Activated naive CD4-positive, alpha-beta T cell treated with anti-CD3 and anti-CD28 coated beads for 36 hours (primary cell): ENCODE measurements around the gene RELN. TPM values are rescaled to one million over a fixed set of nuclear protein-coding genes. Genes with fewer than 3 reads are reported as not detected.
"Not testable (repeated sequence)": the region's sequence is repeated elsewhere in the genome, so short reads cannot be mapped to it uniquely, and the experiment has no call there.

Source experiments
- CTCF ChIA-PET: fragments of 350-600 bp; sonication (Branson Sonifier 250); formaldehyde crosslinking; loops from one replicate; lab custom pipeline; 2021; ENCODE audit warnings: antibody characterized with exemption; lab: Charles Lee
- DNase-seq: peaks from one replicate; pipeline ENCODE4 v3.0.0-alpha.2; 2020
- H3K27ac Mint-ChIP-seq: one replicate; pipeline ENCODE4 v1.8.0; 2021; ENCODE audit warnings: mild to moderate bottlenecking, mixed read lengths
- H3K27me3 Mint-ChIP-seq: one replicate; pipeline ENCODE4 v1.8.0; 2021; ENCODE audit warnings: low read depth, mixed read lengths
- H3K36me3 Mint-ChIP-seq: one replicate; pipeline ENCODE4 v1.8.0; 2021; ENCODE audit warnings: low read depth, mixed read lengths
- H3K4me1 Mint-ChIP-seq: one replicate; pipeline ENCODE4 v1.8.0; 2021; ENCODE audit warnings: low read depth, mixed read lengths
- H3K4me3 Mint-ChIP-seq: one replicate; pipeline ENCODE4 v1.8.0; 2021; ENCODE audit warnings: mild to moderate bottlenecking, moderate library complexity, mixed read lengths
- H3K9me3 Mint-ChIP-seq: one replicate; pipeline ENCODE4 v1.8.0; 2021; ENCODE audit warnings: mixed read lengths
- intact Hi-C: fragments of 100-400 bp; cut with micrococcal nuclease; formaldehyde crosslinking; loops from one replicate; pipeline ENCODE4 v1.15.1; 2023
- total RNA-seq, 2 experiments: library from RNA; stranded (reverse); gene quantifications; one replicate each; pipeline ENCODE4 v1.2.3, GENCODE V29; 2021

RELN gene
- total RNA-seq, 2 experiments from 2014 or later, result not detected

- no peak for DNase-seq
- intact Hi-C loops, result no loop called here
- Mint-ChIP-seq H3K36me3 (no peaks in the 10 kb centered on the region), H3K4me1 (no peaks in the 10 kb centered on the region), H3K4me3 (no peak overlapping the region), H3K27ac (no peak overlapping the region), H3K9me3 (no peaks in the 10 kb centered on the region), H3K27me3 (peaks cover 10% of the 10 kb centered on the region)
- CTCF ChIA-PET, result no interaction called here
Measured at GRCh38 chr7:103902917-103903316, 86.5 kb downstream of the RELN start.

DNA sequence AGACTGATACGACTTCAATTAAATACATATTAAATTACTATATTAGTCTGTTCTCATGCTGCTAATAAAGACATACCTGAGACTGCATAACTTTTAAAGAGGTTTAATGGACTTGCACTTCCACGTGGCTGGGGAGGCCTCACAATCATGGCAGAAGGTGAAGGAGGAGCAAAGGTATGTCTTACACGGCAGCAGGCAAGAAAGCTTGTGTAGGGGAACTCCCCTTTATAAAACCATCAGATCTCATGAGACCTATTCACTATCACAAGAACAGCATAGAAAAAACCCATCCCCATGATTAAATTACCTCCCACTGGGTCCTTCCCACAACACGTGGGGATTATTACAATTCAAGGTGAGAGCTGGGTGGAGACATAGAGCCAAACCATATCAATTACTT lies 92.6 kb downstream of the RELN start:
- H3K27ac Mint-ChIP-seq, H3K36me3 Mint-ChIP-seq, intact Hi-C loops, H3K9me3 Mint-ChIP-seq, H3K4me3 Mint-ChIP-seq, H3K4me1 Mint-ChIP-seq, DNase-seq, H3K27me3 Mint-ChIP-seq, CTCF ChIA-PET: not testable (repeated sequence)

DNA sequence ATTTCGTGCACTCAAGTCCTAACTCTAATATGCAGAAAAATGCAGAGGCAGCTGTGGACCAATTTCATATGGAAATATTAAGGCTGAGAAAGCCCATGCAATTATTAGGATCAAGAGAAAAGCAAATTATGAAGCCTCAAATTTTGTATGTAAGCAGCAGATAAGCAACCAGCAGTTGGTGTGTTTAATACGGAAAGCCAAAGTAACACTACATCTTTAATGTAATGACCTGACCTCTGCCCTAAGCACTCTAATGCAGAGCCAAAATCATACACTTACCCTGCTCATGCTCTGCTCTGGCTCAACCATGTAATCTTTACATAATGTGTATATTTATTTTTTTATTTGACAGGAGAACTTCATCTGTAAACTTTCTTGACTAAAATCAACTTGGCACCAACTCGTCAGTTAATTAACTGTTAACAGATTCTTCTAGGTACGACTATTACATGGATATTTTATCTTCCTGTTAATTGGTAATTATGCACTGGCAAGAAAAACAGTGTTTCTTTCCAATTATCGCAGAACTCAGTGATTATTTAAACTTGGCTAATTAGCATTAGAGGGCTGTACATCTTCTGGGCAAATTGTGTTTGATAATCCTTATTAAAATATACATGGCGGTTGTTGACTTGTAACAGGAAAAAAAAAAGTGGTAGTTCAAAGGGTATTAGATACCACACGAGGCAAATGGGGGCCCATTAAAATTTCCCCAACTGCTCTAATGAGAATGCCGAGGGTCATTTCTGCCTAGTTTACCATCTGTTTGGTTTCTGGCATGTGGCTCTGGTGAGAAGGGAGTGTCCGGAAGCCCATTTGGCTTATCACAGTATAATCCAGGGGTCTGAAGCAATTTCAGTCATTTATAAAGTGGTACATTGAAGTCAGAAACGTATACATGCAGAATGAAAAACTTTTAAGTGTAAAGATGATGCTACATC lies 94.5 kb downstream of the RELN start:
- no peaks in the 10 kb centered on the region for H3K9me3 Mint-ChIP-seq
- H3K27ac Mint-ChIP-seq, result no peak overlapping the region
- CTCF ChIA-PET, result no interaction called here
- no peaks in the 10 kb centered on the region for H3K36me3 Mint-ChIP-seq
- no peak for DNase-seq
- no peak overlapping the region for H3K4me3 Mint-ChIP-seq
- no peaks in the 10 kb centered on the region for H3K4me1 Mint-ChIP-seq
- peaks cover 5% of the 10 kb centered on the region for H3K27me3 Mint-ChIP-seq
- intact Hi-C loops, result no loop called here

DNA sequence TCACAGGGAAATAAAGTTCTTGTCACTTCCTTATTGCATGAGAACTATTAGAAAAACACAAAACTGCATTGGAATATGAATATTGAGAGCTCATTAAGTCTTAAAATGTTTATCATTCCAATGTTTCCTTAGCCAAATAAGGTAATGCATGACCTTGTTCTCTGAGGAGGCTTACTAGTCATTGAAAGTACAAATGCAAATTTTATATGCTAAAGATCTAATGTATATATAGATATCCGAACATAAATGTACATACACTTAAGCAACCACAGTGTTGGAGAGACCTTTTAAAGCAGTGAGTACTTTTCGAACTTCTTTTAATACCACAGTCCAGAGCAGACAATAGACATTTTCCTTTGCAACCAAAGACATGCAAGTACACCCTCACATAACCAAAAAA lies 96.1 kb downstream of the RELN start:
- Mint-ChIP-seq H3K4me3 (no peak overlapping the region), H3K4me1 (no peaks in the 10 kb centered on the region), H3K27ac (no peak overlapping the region), H3K27me3 (peaks cover 2% of the 10 kb centered on the region), H3K36me3 (no peaks in the 10 kb centered on the region), H3K9me3 (no peaks in the 10 kb centered on the region)
- CTCF ChIA-PET, result no interaction called here
- intact Hi-C loops, result no loop called here
- no peak for DNase-seq

GRCh38 chr7:103889451-103889850 lies 100.0 kb downstream of the RELN start:
- peaks cover 6% of the 10 kb centered on the region for H3K9me3 Mint-ChIP-seq
- H3K27ac Mint-ChIP-seq, result no peak overlapping the region
- no peak for DNase-seq
- H3K36me3 Mint-ChIP-seq, result no peaks in the 10 kb centered on the region
- CTCF ChIA-PET, result no interaction called here
- no peak overlapping the region for H3K4me3 Mint-ChIP-seq
- H3K4me1 Mint-ChIP-seq, result no peaks in the 10 kb centered on the region
- H3K27me3 Mint-ChIP-seq, result no peaks in the 10 kb centered on the region
- intact Hi-C loops, result no loop called here

GRCh38 chr7:103888603-103889153 lies 100.8 kb downstream of the RELN start:
- intact Hi-C loops, result no loop called here
- Mint-ChIP-seq H3K27ac (no peak overlapping the region), H3K36me3 (no peaks in the 10 kb centered on the region), H3K27me3 (no peaks in the 10 kb centered on the region), H3K4me3 (no peak overlapping the region), H3K4me1 (no peaks in the 10 kb centered on the region), H3K9me3 (peaks cover 6% of the 10 kb centered on the region)
- no peak for DNase-seq
- CTCF ChIA-PET, result no interaction called here

- Mint-ChIP-seq H3K27me3 (no peaks in the 10 kb centered on the region), H3K27ac (no peak overlapping the region), H3K4me1 (no peaks in the 10 kb centered on the region), H3K9me3 (peaks cover 6% of the 10 kb centered on the region), H3K4me3 (no peak overlapping the region), H3K36me3 (no peaks in the 10 kb centered on the region)
- no peak for DNase-seq
- intact Hi-C loops, result no loop called here
- CTCF ChIA-PET, result no interaction called here
Measured at GRCh38 chr7:103887853-103888602, 101.4 kb downstream of the RELN start.

DNA sequence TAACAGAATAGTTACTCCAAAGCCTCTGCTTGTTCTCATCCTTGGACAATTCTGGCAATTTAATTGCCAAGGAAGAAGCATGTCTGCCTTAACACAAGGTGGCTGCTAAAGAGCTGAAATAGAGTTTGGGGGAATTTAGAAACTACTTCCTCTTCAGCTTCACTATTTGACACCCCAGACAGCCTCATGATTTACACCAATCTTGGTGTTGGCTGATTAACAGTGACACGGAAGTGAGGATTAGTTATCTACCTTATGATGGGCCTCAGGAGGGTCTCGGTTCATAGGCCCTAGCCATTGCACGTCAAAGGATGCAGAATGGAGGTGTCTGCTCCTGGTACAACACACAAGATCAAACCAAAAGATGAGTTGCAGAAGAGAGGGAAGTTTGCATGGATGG lies 102.4 kb downstream of the RELN start:
- Mint-ChIP-seq H3K27ac (no peak overlapping the region), H3K36me3 (no peaks in the 10 kb centered on the region), H3K9me3 (peaks cover 6% of the 10 kb centered on the region), H3K4me1 (no peaks in the 10 kb centered on the region), H3K27me3 (no peaks in the 10 kb centered on the region), H3K4me3 (no peak overlapping the region)
- intact Hi-C loops, result no loop called here
- CTCF ChIA-PET, result no interaction called here
- no peak for DNase-seq

DNA sequence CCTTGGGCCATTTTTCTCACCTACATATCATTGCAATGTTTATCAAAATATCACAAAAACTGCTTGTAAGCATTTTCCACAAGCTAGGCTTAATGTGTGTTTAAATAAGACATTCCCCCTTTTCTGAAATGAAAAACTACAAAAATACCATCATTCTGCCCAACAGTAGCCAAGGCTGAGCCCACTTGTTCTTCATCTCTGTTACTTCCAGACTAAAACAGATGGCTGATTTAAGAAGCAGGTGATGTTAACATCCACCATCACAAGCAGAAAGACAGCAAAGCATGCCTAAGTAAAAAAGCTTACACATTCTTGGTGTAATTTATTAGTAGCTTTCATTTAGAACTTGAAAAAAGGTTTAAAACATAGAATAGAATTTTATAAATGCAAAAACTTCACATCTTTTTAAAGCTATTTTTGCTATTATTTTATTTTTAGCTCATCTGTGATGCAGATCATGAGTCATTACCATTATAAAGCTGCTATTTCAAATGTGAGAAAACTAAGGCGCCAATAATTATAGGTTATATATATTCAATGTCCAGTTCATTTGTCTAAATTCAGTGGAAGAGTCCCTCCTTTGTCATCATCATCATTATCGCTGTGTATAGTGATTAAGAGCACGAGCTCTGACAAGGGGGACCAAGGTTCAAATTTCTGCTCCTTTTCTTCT lies 109.4 kb downstream of the RELN start:
- Mint-ChIP-seq H3K4me1 (no peaks in the 10 kb centered on the region), H3K9me3 (peaks cover 2% of the 10 kb centered on the region), H3K27ac (no peak overlapping the region), H3K4me3 (no peak overlapping the region), H3K36me3 (no peaks in the 10 kb centered on the region), H3K27me3 (peaks cover 11% of the 10 kb centered on the region)
- intact Hi-C loops, result no loop called here
- no peak for DNase-seq
- CTCF ChIA-PET, result no interaction called here

GRCh38 chr7:103879411-103879810 lies 110.0 kb downstream of the RELN start:
- H3K4me1 Mint-ChIP-seq, result no peaks in the 10 kb centered on the region
- CTCF ChIA-PET, result no interaction called here
- peaks cover 11% of the 10 kb centered on the region for H3K27me3 Mint-ChIP-seq

DNA sequence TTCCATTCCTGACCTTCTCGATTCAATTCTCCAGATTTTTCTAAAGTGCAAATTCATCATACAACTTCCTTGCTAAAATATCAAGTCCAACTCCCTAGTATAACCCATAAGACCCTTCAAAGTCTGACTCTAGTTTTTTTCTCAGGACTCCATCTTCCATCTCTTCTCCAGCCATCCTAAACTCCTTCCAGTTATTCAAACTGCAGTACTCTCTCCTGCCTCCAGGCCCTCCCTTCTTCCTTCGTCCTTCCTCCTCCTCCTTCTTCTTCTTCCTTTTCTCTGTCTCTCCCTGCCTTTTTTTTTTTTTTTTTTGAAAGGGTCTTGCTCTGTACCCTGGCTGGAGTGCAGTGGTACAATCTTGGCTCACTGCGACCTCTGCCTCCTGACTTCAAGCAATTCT lies 111.9 kb downstream of the RELN start:
- no peaks in the 10 kb centered on the region for H3K4me1 Mint-ChIP-seq
- CTCF ChIA-PET, result no interaction called here
- H3K36me3 Mint-ChIP-seq, result no peaks in the 10 kb centered on the region
- no peak overlapping the region for H3K4me3 Mint-ChIP-seq
- no peaks in the 10 kb centered on the region for H3K9me3 Mint-ChIP-seq
- H3K27me3 Mint-ChIP-seq, result peaks cover 11% of the 10 kb centered on the region
- no peak for DNase-seq
- no peak overlapping the region for H3K27ac Mint-ChIP-seq
- intact Hi-C loops, result no loop called here

More at GRCh38 chr7:103879411-103879810, 110.0 kb downstream of the RELN start:
- Mint-ChIP-seq H3K27ac (no peak overlapping the region), H3K36me3 (no peaks in the 10 kb centered on the region), H3K9me3 (no peaks in the 10 kb centered on the region), H3K4me3 (no peak overlapping the region)
- intact Hi-C loops, result no loop called here
- DNase-seq, result no peak

- H3K9me3 Mint-ChIP-seq, result no peaks in the 10 kb centered on the region
- intact Hi-C loops, result no loop called here
- H3K4me1 Mint-ChIP-seq, result no peaks in the 10 kb centered on the region
- H3K36me3 Mint-ChIP-seq, result no peaks in the 10 kb centered on the region
- no peak overlapping the region for H3K4me3 Mint-ChIP-seq
- DNase-seq, result no peak
- CTCF ChIA-PET, result no interaction called here
- H3K27ac Mint-ChIP-seq, result no peak overlapping the region
- peaks cover 6% of the 10 kb centered on the region for H3K27me3 Mint-ChIP-seq
Measured at GRCh38 chr7:103875718-103876117, 113.7 kb downstream of the RELN start.
